HG03175 (cell line): ENCODE measurements around the gene DYNLT2B.
"Not testable (repeated sequence)": the region's sequence is repeated elsewhere in the genome, so short reads cannot be mapped to it uniquely, and the experiment has no call there.

Experiments used
- ATAC-seq: cut with Tn5 transposase; IDR thresholded peaks from one replicate; pipeline ENCODE4 v1.9.1; 2021; ENCODE audit warnings: mild to moderate bottlenecking, moderate library complexity; ENCODE audit not compliant: unreplicated experiment

The DYNLT2B gene

DNA sequence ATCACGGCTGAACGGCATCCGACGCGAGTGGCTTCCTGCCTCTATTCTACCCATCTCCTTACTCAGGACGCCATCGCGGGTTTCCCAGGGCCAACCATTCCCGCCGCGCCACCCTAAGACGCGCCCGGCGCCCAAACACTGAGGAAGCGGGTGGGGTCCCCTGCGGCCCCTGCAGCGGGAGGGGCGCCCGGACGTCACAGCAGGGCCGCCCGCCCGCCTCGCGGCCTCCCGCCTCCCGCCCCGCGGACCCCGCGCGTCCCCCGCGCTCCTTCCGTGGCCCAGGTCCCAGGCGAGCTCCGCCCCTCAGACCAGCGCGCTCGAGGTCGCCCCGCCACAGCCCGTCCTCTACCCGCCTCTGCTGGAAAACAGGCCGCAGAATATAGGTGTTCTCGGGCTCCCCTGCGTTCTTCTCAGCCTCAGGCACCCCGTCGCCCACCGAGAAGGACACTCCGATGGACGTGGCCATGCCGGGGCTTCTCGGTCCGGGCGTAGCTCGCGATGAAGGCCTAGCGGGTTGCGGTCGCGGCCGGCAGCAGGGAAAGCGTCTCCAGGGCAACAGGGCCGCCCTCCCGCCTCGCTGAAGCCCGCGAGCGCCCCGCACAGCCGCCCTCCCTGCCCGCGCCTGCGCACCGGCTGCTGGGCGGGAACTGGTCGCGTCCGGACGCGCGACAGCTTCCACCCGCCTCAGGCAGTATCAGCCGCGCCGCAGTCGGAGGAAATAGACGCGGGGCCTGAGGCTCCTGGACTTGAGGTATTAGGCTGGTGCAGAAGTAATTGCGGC, at the start of gene DYNLT2B:
TSS of gene DYNLT2B (minus strand) at position 554 of the 781 bp plus-strand sequence. CDS start at position 466, 88 bp downstream.
- ATAC-seq, result peak; percentile 86

DNA sequence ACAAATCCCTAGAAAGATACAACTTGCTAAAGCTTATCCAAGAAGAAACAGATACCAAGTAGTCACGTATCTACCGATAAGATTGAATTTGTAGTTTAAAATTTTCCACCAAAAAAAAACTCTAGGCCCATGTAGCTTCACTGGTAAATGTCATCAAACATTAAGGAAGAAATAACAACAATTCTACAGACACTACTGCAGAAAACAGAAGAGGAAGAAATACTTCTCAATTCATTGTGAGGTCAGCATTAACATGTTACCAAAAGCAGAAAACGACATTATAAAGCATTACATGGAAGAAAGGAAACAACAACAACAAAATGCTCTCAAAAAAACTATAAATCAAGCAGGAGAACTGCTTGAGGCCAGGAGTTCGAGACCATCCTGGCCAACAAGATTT, 47.7 kb upstream of the DYNLT2B start:
- ATAC-seq, result no peak

DNA sequence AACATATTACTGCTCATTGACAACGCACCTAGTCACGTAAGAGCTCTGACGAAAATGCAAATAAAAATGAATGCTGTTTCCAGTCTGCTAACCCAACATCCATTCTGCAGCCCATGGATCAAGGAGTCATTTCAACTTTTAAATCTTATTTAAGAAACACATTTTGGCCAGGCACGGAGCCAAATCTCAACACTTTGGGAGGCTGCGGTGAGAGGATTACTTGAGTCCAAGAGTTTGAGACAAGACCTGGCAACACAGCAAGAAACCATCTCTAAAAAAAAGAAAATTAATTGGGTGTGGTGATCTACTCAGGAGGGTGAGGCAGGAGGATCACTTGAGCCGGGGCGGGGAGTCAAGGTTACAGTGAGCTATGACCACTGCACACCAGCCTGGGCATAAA, 42.5 kb upstream of the DYNLT2B start:
- ATAC-seq, result no peak

- ATAC-seq, result not testable (repeated sequence)
These were observed 40.5 kb upstream of the DYNLT2B start for GRCh38 chr3:196358540-196358939.

DNA sequence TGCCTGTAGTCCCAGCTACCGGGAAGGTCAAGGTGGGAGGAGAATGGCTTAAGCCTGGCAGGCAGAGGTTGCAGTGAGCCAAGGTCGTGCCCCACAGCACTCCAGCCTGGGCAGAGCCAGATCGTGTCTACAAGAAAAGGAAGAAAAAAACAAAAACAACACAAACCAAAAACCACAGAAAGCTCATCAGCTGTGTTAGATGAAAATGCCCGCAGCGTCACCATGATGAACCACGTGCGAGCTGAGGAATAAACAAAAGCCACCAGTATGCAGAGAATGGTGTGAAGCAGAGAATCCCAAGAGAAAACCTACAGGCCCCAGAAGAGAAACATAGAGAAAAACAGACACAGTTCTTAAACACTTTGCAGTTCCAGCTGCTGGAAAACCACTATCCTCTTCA, 39.9 kb upstream of the DYNLT2B start:
- no peak for ATAC-seq

- ATAC-seq, result no peak
These were observed 38.5 kb upstream of the DYNLT2B start for GRCh38 chr3:196356556-196356955.

- ATAC-seq, result no peak
These were observed 37.6 kb upstream of the DYNLT2B start for GRCh38 chr3:196355668-196356067.

- no peak for ATAC-seq
These were observed 36.1 kb upstream of the DYNLT2B start for GRCh38 chr3:196354132-196354531.

DNA sequence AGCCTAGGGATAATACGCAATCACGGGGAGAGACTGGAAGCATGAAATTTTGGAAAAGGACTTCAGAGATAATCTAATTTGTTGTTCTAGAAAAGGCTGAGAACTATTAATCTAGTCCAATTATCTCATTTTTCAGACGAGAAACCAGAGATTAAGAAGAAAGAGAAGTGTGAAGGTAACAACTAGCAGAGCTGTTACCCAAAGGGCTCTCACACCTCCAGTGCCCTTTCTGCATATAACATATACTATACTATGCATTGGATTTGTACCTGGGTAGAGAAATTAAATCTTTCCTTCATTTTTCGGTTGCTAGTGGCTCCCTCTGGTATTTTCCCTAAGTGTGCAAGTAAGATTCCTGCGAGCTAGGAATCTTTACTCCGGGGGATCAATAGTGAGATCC, 33.5 kb upstream of the DYNLT2B start:
- ATAC-seq, result no peak

GRCh38 chr3:196350067-196350466, 32.0 kb upstream of the DYNLT2B start:
- ATAC-seq, result no peak

DNA sequence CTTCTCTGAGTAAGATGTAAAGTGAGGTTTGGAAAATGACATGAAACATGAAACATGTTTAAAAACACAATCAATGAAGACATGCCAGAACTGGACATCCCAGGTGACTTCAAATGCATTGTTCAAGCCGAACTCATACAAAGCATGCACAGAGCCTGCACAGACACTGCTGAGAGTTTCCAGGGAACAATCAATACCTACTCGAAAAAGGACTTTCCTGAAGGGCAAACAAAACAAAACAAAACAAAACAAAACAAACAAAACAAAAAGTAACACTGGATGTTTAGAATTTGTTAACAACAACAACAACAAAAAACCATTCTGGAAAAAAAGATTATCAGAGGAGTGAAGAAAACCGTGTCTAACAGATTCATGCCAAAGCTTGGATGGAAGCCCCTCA, 30.7 kb upstream of the DYNLT2B start:
- ATAC-seq, result no peak

DNA sequence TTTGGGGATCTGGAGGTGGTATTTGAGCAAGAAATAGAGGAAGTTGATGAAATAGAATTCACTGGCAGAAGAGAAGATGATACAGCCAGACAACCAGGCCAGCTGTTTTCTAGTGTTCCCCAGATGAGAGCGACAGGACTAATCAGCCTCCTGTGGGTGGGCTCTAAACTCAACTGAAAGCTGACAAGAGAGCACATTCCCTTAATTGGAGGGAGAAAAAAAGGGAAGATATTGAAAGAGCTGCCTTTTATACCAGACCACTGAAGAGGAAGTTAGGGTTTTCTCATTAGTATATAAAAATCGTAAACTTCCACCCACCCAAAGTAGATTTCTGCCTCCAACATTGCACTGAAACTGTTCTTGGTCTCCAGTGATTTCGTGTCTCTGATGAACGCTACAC, 26.6 kb upstream of the DYNLT2B start:
- no peak for ATAC-seq

GRCh38 chr3:196343917-196344316, 25.9 kb upstream of the DYNLT2B start:
- ATAC-seq, result not testable (repeated sequence)

DNA sequence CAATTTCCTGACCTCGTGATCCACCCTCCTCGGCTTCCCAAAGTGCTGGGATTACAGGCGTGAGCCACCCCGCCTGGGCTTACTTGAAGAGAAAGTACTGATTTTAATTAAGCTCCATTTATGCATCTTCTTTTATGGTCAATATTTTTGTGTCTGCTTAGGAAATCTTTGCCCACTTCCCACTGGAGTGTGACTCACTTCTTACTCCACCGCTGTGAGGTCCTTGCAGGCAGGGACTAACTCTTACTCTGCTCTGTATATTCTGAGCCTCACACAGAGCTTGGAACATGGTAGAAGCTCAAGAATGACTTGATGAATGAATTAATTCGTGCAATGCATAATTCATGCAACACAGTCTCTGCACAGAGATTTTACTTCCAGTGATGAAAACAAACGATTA, 23.1 kb upstream of the DYNLT2B start:
- ATAC-seq, result no peak

- no peak for ATAC-seq
These were observed 22.4 kb upstream of the DYNLT2B start for GRCh38 chr3:196340466-196340865.

DNA sequence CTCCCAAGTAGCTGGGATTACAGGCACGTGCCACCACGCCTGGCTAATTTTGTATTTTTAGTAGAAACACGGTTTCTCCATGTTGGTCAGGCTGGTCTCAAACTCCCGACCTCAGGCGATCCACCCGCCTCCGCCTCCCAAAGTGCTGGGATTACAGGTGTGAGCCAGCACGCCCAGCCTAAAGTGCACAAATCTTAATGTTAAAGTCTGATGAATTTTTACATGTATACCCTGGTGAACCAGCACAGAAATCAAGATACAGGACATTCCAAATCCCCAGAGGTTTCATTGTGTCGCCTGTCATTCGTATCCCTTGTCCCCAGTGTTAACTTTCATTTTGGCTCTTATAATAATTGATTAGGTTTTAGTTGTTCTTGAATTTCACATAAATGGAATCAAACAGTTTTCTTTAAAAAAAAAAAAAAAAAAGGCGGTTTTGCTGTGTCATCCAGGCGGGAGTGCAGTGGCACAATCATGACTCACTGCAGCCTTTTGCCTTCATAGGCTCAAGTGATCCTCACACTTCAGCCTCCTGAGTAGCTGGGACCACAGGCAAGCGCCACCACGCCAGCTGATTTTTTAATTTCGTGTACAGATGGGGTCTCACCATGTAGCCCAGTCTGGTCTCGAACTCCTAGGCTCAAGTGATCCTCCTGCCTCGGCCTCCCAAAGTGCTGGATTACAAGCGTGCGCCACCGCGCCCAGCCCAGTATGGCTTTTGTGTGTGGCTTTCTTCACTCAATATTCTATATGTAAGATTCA, 21.6 kb upstream of the DYNLT2B start:
- no peak for ATAC-seq

- no peak for ATAC-seq
These were observed 21.0 kb upstream of the DYNLT2B start for GRCh38 chr3:196339044-196339443.

GRCh38 chr3:196336319-196337145, 18.5 kb upstream of the DYNLT2B start:
- no peak for ATAC-seq

DNA sequence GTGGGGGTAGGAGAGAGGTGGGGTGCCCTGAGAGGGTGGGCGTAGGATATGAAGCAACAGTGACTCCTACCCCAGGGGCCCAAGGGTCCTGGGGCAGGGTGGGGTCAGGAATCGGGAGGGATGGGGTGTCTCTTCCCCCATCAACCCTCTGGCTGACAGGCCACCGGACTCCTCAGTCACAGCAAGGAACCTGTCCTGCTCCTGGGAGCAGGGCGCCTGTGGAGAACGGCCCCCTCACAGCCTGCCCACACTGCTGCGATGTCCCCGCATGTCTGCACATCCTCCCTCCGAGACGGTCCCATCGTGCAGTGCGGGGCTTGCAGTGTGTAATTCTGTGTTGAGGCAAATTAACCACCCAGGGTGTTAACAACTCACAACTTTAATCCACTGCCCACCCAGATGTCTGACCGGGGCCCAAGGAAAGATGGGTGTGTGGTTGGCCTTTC, 17.5 kb upstream of the DYNLT2B start:
- ATAC-seq, result no peak

GRCh38 chr3:196334982-196335381, 16.9 kb upstream of the DYNLT2B start:
- ATAC-seq, result no peak

DNA sequence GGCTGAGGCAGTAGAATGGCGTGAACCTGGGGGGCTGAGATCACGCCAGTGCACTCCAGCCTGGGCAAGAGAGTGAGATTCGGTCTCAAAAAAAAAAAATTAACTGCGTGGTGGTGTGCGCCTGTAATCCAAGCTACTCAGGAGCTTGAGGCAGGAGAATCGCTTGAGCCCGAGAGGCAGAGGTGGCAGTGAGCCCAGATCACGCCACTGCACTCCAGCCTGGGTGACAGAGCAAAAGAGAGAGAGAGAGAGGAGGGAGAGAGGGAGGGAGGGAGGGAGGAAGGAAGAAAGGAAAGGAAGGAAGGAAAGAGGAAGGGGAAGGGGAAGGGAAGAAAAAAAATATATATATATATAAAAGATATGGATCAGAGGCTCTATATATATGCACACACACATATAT, 14.1 kb upstream of the DYNLT2B start:
- ATAC-seq, result no peak
